Activated CD4-positive, alpha-beta memory T cell treated with anti-CD3 and anti-CD28 coated beads, Interleukin-2, amount 10 ng/mL, durations not matched to agents 7 days and 5 days (primary cell): ENCODE measurements around the gene HSPA1A. TPM values are rescaled to one million over a fixed set of nuclear protein-coding genes. Genes with fewer than 3 reads are reported as not detected.
"Not testable (repeated sequence)": the region's sequence is repeated elsewhere in the genome, so short reads cannot be mapped to it uniquely, and the experiment has no call there.

Source experiments
- CTCF ChIA-PET: fragments of 350-600 bp; sonication (Branson Sonifier 250); formaldehyde crosslinking; loops from one replicate; lab custom pipeline; 2021; ENCODE audit warnings: antibody characterized with exemption, inconsistent platforms; lab: Charles Lee
- POLR2A ChIA-PET: fragments of 350-600 bp; sonication (Branson Sonifier 250); formaldehyde crosslinking; loops from one replicate; lab custom pipeline; 2021; ENCODE audit warnings: antibody characterized with exemption; lab: Charles Lee
- DNase-seq: peaks from one replicate; pipeline ENCODE4 v3.0.0-alpha.2; 2020
- H3K27ac Mint-ChIP-seq: one replicate; pipeline ENCODE4 v1.8.0; 2021; ENCODE audit warnings: mild to moderate bottlenecking, mixed read lengths
- H3K27me3 Mint-ChIP-seq: one replicate; pipeline ENCODE4 v1.8.0; 2021; ENCODE audit warnings: mixed read lengths
- H3K36me3 Mint-ChIP-seq: one replicate; pipeline ENCODE4 v1.8.0; 2021; ENCODE audit warnings: low read depth, mixed read lengths
- H3K4me1 Mint-ChIP-seq: one replicate; pipeline ENCODE4 v1.8.0; 2021; ENCODE audit warnings: mixed read lengths
- H3K4me3 Mint-ChIP-seq: one replicate; pipeline ENCODE4 v1.8.0; 2021; ENCODE audit warnings: mild to moderate bottlenecking, mixed read lengths
- H3K9me3 Mint-ChIP-seq: one replicate; pipeline ENCODE4 v1.8.0; 2021; ENCODE audit warnings: mixed read lengths
- total RNA-seq, 2 experiments: library from RNA; stranded (reverse); gene quantifications; one replicate each; pipeline ENCODE4 v1.2.3, GENCODE V29; 2021

HSPA1A gene
- total RNA-seq, 2 experiments from 2014 or later = 147 to 151 TPM

GRCh38 chr6:31827286-31828079 lies 12.1 kb downstream of the HSPA1A start, which contains the start of gene HSPA1B:
HSPA1B (plus strand) TSS chr6:31827738; CDS start chr6:31827951, 213 bp downstream.
- H3K27me3 Mint-ChIP-seq = no peaks in the 10 kb centered on the region
- CTCF ChIA-PET = interaction anchor here (0.6 to 2.1 kb wide), 17 partner anchors 8 to 286 kb away, joined by 3 to 15 read pairs (median 5); partner anchors contain the start of genes DDAH2, DDX39B, GPANK1 and HSPA1A
- H3K4me1 Mint-ChIP-seq = peaks cover 54% of the 10 kb centered on the region
- POLR2A ChIA-PET = interaction anchor here (0.9 to 3.4 kb wide), 24 partner anchors 9 to 1144 kb away, joined by 3 to 70 read pairs (median 6); partner anchors contain the start of genes ABHD16A, BAG6, C6orf47 and CLIC1
- H3K9me3 Mint-ChIP-seq = no peaks in the 10 kb centered on the region
- peak within 1 kb of the TSS; percentile 86 for H3K4me3 Mint-ChIP-seq
- peak; percentile 97 for DNase-seq
- peak within 1 kb of the TSS; percentile 96 for H3K27ac Mint-ChIP-seq
- H3K36me3 Mint-ChIP-seq = peaks cover 20% of the 10 kb centered on the region

GRCh38 chr6:31829633-31830283 lies 14.4 kb downstream of the HSPA1A start:
- Mint-ChIP-seq H3K4me1 (peaks cover 44% of the 10 kb centered on the region), H3K27me3 (no peaks in the 10 kb centered on the region)
- no peak for DNase-seq

GRCh38 chr6:31830886-31831335 lies 15.6 kb downstream of the HSPA1A start:
- H3K4me3 Mint-ChIP-seq = peak overlapping the region; percentile 94
- no peaks in the 10 kb centered on the region for H3K9me3 Mint-ChIP-seq
- H3K4me1 Mint-ChIP-seq = peaks cover 36% of the 10 kb centered on the region
- peaks cover 30% of the 10 kb centered on the region for H3K36me3 Mint-ChIP-seq
- peak overlapping the region; percentile 82 for H3K27ac Mint-ChIP-seq
- ChIA-PET POLR2A (interaction anchor here (0.8 to 9.1 kb wide), 10 partner anchors 16 to 280 kb away, joined by 3 to 119 read pairs (median 5); partner anchors contain the start of genes C6orf47, CLIC1, DDAH2 and GPANK1), CTCF (interaction anchor here (0.6 to 4.2 kb wide), 21 partner anchors 13 to 957 kb away, joined by 3 to 61 read pairs (median 7); partner anchors contain the start of genes BAG6, CLIC1, DDAH2 and GPANK1)
- no peak for DNase-seq
- H3K27me3 Mint-ChIP-seq = no peaks in the 10 kb centered on the region

More at GRCh38 chr6:31829633-31830283, 14.4 kb downstream of the HSPA1A start:
- peak overlapping the region; percentile 82 for H3K27ac Mint-ChIP-seq
- H3K9me3 Mint-ChIP-seq = no peaks in the 10 kb centered on the region
- H3K36me3 Mint-ChIP-seq = peaks cover 22% of the 10 kb centered on the region
- POLR2A ChIA-PET = interaction anchor here (0.7 to 9.1 kb wide), 11 partner anchors 9 to 279 kb away, joined by 3 to 119 read pairs (median 4); partner anchors contain the start of genes CLIC1, DDAH2, GPANK1 and HSPA1A
- H3K4me3 Mint-ChIP-seq = peak overlapping the region; percentile 94
- CTCF ChIA-PET = interaction anchor here (0.6 to 4.2 kb wide), 30 partner anchors 12 to 335 kb away, joined by 3 to 61 read pairs (median 4); partner anchors contain the start of genes ABHD16A, BAG6, CLIC1 and DDAH2

DNA sequence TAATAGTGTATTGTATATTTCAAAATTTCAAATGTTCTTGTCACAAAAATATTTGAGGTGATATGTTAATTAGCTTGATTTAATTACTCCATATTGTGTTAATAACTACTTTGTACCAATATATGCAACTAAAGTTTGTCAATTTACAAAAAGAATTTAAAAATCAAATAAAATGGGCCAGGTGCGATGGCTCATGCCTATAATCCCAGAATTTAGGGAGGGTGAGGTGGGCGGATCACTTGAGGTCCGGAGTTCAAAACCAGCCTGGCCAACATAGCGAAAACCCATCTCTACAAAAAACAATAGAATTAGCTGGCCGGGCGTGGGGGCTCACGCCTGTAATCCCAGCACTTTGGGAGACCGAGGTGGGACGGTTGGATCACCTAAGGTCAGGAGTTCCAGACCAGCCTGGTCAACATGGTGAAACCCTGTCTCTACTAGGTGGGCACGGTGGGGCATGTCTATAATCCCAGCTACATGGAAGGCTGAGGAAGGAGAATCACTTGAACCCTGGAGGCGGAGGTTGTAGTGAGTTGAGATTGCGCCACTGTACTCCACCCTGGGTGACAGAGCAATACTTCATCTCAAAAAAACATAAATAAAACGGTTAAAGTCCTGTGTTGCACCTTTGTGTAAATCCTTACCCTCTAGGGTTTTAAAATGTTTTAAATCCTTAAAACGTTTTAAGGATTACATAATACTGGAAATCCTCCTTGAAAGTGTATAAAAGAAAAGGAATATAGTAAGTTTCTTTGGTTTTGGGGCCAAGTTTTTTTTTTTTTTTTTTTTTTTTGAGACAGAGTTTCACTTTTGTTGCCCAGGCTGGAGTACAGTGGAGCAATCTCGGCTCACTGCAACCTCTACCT lies 16.2 kb downstream of the HSPA1A start:
- Mint-ChIP-seq H3K9me3 (no peaks in the 10 kb centered on the region), H3K27me3 (no peaks in the 10 kb centered on the region), H3K36me3 (peaks cover 37% of the 10 kb centered on the region), H3K4me3 (peak overlapping the region; percentile 94), H3K27ac (peak overlapping the region; percentile 82), H3K4me1 (peaks cover 36% of the 10 kb centered on the region)
- CTCF ChIA-PET = interaction anchor here (1.1 to 4.2 kb wide), 13 partner anchors 13 to 209 kb away, joined by 3 to 61 read pairs (median 11); partner anchors contain the start of genes BAG6, CLIC1, DDAH2 and MSH5
- POLR2A ChIA-PET = interaction anchor here (0.9 to 9.1 kb wide), 7 partner anchors 16 to 180 kb away, joined by 3 to 119 read pairs (median 7); partner anchors contain the start of genes CLIC1, DDAH2, HSPA1A and HSPA1L
- DNase-seq = no peak

DNA sequence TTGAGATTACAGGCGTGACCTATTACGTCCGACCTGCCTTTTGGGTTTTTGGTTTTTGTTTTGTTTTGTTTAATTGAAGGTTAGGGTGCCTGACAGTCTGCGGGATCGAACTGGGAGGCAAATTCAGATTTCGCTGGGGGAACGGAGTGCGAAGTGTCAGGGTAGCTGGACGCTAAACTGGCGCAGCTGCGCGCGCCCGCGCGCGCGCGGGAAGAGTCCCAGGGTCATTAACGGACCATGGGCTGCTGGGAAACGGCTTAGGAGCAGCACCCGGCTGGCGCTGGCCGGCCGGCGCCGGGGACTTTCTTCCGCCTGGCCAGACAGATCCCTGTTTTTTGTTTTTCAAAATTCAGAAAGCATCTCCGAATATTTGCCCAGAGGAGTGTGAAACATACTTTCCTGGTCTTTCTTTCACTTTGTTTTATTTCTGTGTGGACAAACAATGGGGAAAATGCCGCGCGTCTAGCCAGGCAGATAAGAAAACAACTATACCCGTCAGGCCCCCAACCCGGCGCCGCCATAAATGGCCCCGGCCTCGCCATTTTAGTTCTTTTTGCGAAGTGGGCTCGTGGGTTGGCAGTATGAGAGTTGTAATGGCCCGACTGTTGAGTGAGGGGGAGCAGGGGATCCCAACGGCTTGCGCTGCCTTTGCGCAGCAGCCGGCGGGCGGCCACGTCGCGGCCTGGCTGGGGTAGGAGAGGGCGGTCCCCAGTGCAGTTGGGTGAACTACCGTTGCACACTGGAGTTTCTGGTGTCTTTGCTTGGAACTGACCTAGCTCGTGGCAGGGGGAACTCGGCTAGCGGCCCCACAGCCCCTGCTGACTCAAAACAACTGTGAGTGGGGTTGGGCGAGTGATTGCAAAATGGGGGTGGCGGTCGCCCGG lies 19.3 kb downstream of the HSPA1A start:
- Mint-ChIP-seq H3K36me3 (peaks cover 64% of the 10 kb centered on the region), H3K27ac (peak overlapping the region; percentile 91), H3K27me3 (no peaks in the 10 kb centered on the region), H3K9me3 (no peaks in the 10 kb centered on the region), H3K4me3 (peak overlapping the region; percentile 81), H3K4me1 (peaks cover 56% of the 10 kb centered on the region)
- POLR2A ChIA-PET = interaction anchor here (0.9 to 9.1 kb wide), 20 partner anchors 8 to 1010 kb away, joined by 3 to 119 read pairs (median 6); partner anchors contain the start of genes BAG6, C6orf47, CLIC1 and CSNK2B
- CTCF ChIA-PET = interaction anchor here (1.8 to 2.7 kb wide), 3 partner anchors 8 to 65 kb away, joined by 7 to 14 read pairs (median 10); partner anchors contain the start of genes HSPA1B and NEU1
- peak; percentile 79 for DNase-seq

GRCh38 chr6:31836047-31836473 lies 20.7 kb downstream of the HSPA1A start:
- CTCF ChIA-PET = interaction anchor here (0.7 to 2.7 kb wide), 6 partner anchors 9 to 260 kb away, joined by 3 to 14 read pairs (median 6); partner anchors contain the start of genes HSPA1B and NEU1
- POLR2A ChIA-PET = interaction anchor here (0.8 to 9.1 kb wide), 18 partner anchors 8 to 341 kb away, joined by 3 to 119 read pairs (median 5); partner anchors contain the start of genes C6orf47, CLIC1, CSNK2B and DDAH2
- peak overlapping the region; percentile 91 for H3K27ac Mint-ChIP-seq

DNA sequence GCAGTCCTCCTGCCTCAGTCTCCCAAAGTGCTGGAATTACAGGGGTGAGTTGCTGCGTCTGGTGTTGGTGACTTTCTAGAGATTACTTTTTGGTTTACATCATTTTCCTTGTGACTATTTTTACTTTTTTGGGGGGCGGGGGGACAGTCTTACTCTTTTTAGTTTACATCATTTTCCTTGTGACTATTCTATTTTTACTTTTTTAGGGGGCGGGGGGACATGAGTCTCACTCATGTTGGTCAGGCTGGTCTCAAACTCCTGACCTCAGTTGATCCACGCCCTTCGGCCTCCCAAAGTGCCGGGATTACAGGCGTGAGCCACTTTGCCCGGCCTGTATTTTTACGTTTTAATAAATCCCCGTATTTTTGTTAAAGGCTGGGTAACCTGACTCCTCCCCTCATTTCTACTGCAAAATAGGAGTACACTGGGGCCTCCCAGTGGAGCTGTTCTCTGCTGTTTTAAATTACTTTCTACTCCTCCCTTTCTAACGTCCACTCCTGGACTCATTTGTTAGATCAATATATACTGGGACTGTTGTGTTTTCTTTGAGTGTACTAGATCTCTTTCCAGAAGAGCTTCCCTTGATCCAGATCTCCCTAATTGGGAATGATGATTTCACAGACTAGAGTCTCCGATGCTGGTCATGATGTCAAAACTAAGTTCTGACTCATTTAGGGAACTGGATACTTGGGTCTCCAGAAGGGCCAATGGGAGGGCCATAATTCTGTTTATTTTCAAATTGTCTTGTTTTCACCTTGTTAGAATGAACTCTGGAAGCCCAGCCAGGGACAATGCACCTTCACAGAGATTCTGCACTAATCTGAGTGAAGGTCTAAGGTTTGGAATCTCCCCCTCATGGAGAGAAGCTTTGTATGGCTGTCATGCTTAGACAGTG lies 21.4 kb downstream of the HSPA1A start:
- no peaks in the 10 kb centered on the region for H3K27me3 Mint-ChIP-seq
- no peaks in the 10 kb centered on the region for H3K9me3 Mint-ChIP-seq
- peaks cover 49% of the 10 kb centered on the region for H3K4me1 Mint-ChIP-seq
- H3K4me3 Mint-ChIP-seq = peak overlapping the region; percentile 81
- H3K36me3 Mint-ChIP-seq = peaks cover 65% of the 10 kb centered on the region
- POLR2A ChIA-PET = interaction anchor here (1.0 to 9.1 kb wide), 13 partner anchors 10 to 342 kb away, joined by 3 to 119 read pairs (median 6); partner anchors contain the start of genes C6orf47, CLIC1, CSNK2B and DXO
- CTCF ChIA-PET = interaction anchor here (1.1 to 2.7 kb wide), 4 partner anchors 10 to 67 kb away, joined by 3 to 10 read pairs (median 5); partner anchors contain the start of gene HSPA1B
- no peak for DNase-seq
- peak overlapping the region; percentile 91 for H3K27ac Mint-ChIP-seq

More at GRCh38 chr6:31836047-31836473, 20.7 kb downstream of the HSPA1A start:
- Mint-ChIP-seq H3K9me3 (no peaks in the 10 kb centered on the region), H3K4me1 (peaks cover 55% of the 10 kb centered on the region), H3K36me3 (peaks cover 64% of the 10 kb centered on the region), H3K4me3 (peak overlapping the region; percentile 81), H3K27me3 (no peaks in the 10 kb centered on the region)
- DNase-seq = no peak

- Mint-ChIP-seq H3K9me3 (no peaks in the 10 kb centered on the region), H3K4me3 (peak overlapping the region; percentile 81), H3K4me1 (peaks cover 47% of the 10 kb centered on the region), H3K27ac (peak overlapping the region; percentile 91), H3K36me3 (peaks cover 68% of the 10 kb centered on the region), H3K27me3 (no peaks in the 10 kb centered on the region)
- DNase-seq = no peak
- ChIA-PET POLR2A (interaction anchor here (1.0 to 9.1 kb wide), 10 partner anchors 10 to 177 kb away, joined by 3 to 119 read pairs (median 10); partner anchors contain the start of genes C6orf47, CLIC1, CSNK2B and GPANK1), CTCF (no interaction called here)
These were observed 22.2 kb downstream of the HSPA1A start for GRCh38 chr6:31837369-31838113.

DNA sequence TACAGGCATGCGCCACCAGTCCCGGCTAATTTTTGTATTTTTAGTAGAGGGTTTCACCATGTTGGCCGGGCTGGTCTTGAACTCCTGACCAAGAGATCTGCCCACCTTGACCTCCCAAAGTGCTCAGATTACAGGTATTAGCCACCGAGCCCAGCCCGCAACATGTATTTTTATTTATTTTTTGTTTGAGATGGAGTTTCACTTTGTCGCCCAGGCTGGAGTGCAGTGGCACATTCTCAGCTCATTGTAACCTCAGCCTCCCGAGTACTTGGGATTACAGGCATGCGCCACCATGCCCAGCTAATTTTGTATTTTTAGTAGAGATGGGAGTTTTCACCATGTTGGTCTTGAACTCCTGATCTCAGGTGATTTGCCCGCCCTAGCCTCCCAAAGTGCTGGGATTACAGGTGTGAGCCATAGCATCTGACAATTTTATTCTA lies 22.8 kb downstream of the HSPA1A start:
- H3K36me3 Mint-ChIP-seq = peaks cover 68% of the 10 kb centered on the region
- H3K4me3 Mint-ChIP-seq = peak overlapping the region; percentile 81
- ChIA-PET CTCF (interaction anchor here (0.6 to 1.4 kb wide), 4 partner anchors 11 to 340 kb away, joined by 3 to 5 read pairs (median 3); partner anchors contain the start of gene HSPA1B), POLR2A (interaction anchor here (0.7 to 9.1 kb wide), 4 partner anchors 25 to 154 kb away, joined by 3 to 119 read pairs (median 7); partner anchors contain the start of genes CLIC1, MSH5 and NEU1)
- not testable (repeated sequence) for H3K27me3 Mint-ChIP-seq, DNase-seq, H3K9me3 Mint-ChIP-seq, H3K27ac Mint-ChIP-seq
- H3K4me1 Mint-ChIP-seq = peaks cover 43% of the 10 kb centered on the region
